GM12878 (cell line): ENCODE measurements around the gene STRADB. TPM values are rescaled to one million over a fixed set of nuclear protein-coding genes. Genes with fewer than 3 reads are reported as not detected.

Experiments used
- ATAC-seq: fragments of 200-7000 bp; cut with Tn5 transposase; 3 replicates; pipeline ENCODE4 v1.9.1; 2020; ENCODE audit warnings: mild to moderate bottlenecking, moderate library complexity
- BruUV-seq: library from RNA; stranded (reverse); fragments of 400-500 nt; replicated peaks from 2 replicates; lab custom pipeline; 2021; lab: Mats Ljungman, UMichigan
- CTCF ChIA-PET: fragments of 300-600 bp; sonication (Branson Sonifier 250); formaldehyde crosslinking; extraction: SDS; loops from one replicate; lab custom pipeline; 2021; ENCODE audit warnings: inconsistent platforms; lab: Yijun Ruan, JAX
- POLR2A ChIA-PET: fragments of 350-600 bp; formaldehyde crosslinking; extraction: SDS; loops from one replicate; lab custom pipeline; 2021; ENCODE audit warnings: inconsistent platforms; lab: Charles Lee
- RAD21 ChIA-PET: fragments of 300-600 bp; sonication (Branson Sonifier 250); formaldehyde crosslinking; loops from one replicate; lab custom pipeline; 2023; ENCODE audit warnings: antibody characterized with exemption; ENCODE audit not compliant: unreplicated experiment; lab: Charles Lee
- SMC1A ChIA-PET: fragments of 300-600 bp; sonication (Branson Sonifier 250); formaldehyde crosslinking; loops from one replicate; lab custom pipeline; 2023; ENCODE audit not compliant: unreplicated experiment, uncharacterized antibody; lab: Charles Lee
- DNase-seq: peaks from one replicate; pipeline ENCODE4 v3.0.0-alpha.2; 2011; ENCODE audit warnings: low read depth, low spot score
- FAIRE-seq: peaks from 3 replicates; lab custom pipeline; 2011; peaks lifted over from hg19 to GRCh38; lab: Jason Lieb, UNC
- H2AFZ ChIP-seq: 2 replicates; pipeline ENCODE4 v1.6.0; 2011; ENCODE audit warnings: low read depth, low read length, control low read depth; ENCODE audit not compliant: control insufficient read depth
- H3K27ac ChIP-seq: 2 replicates; pipeline ENCODE4 v1.5.1; 2011; ENCODE audit warnings: control low read depth; ENCODE audit not compliant: control insufficient read depth, insufficient read depth
- H3K27me3 ChIP-seq, 2 experiments: replicated peaks in 1 of 2; 2 replicates each; pipeline versions ENCODE4 v1.6.0 to v1.6.1; 2011; ENCODE audit warnings: low read length in 1 of 2; ENCODE audit not compliant: control insufficient read depth in 2 of 2, insufficient read depth in 2 of 2
- H3K36me3 ChIP-seq, 2 experiments: 2 replicates each; pipeline ENCODE4 v1.5.1; 2011; ENCODE audit warnings: low read length in 1 of 2; ENCODE audit not compliant: control insufficient read depth in 2 of 2, insufficient read depth in 2 of 2
- H3K4me1 ChIP-seq: 2 replicates; pipeline ENCODE4 v1.6.1; 2011; ENCODE audit warnings: mild to moderate bottlenecking, low read length, moderate library complexity, mixed read lengths; ENCODE audit not compliant: control insufficient read depth, insufficient read depth
- H3K4me2 ChIP-seq: 2 replicates; pipeline ENCODE4 v1.6.0; 2011; ENCODE audit warnings: control low read depth; ENCODE audit not compliant: control insufficient read depth, insufficient read depth
- H3K4me3 ChIP-seq: fragments of 200-600 bp; sonication (generic); 2 replicates; pipeline ENCODE4 v1.5.1; 2016
- H3K79me2 ChIP-seq: 2 replicates; pipeline ENCODE4 v1.6.0; 2011; ENCODE audit warnings: low read length; ENCODE audit not compliant: control insufficient read depth, insufficient read depth
- H3K9ac ChIP-seq: 2 replicates; pipeline ENCODE4 v1.8.0; 2011; ENCODE audit warnings: low read length, control low read depth, mixed read lengths; ENCODE audit not compliant: control insufficient read depth, insufficient read depth
- H3K9me3 ChIP-seq: replicated peaks from 3 replicates; pipeline ENCODE4 v1.5.1; 2011; ENCODE audit warnings: mild to moderate bottlenecking, low read length; ENCODE audit not compliant: control insufficient read depth, insufficient read depth
- H4K20me1 ChIP-seq: 2 replicates; pipeline ENCODE4 v1.6.0; 2011; ENCODE audit not compliant: control insufficient read depth, insufficient read depth
- GABPA ChIP-seq: IDR thresholded peaks from 2 replicates; pipeline ENCODE4 v1.6.1; 2014; ENCODE audit warnings: antibody characterized with exemption, low read depth, mild to moderate bottlenecking, inconsistent platforms
- RAD51 ChIP-seq: fragments of 450-650 bp; IDR thresholded peaks from 2 replicates; pipeline ENCODE4 v1.6.1; 2016; ENCODE audit warnings: moderate library complexity, mild to moderate bottlenecking, inconsistent platforms
- WRNIP1 ChIP-seq: IDR thresholded peaks from 2 replicates; pipeline ENCODE4 v1.6.1; 2011; ENCODE audit warnings: low read depth, low read length, improper control_type of control experiment, borderline replicate concordance
- WGBS: methylation state at CpG from one replicate; pipeline ENCODE4 v1.1.6; 2016; ENCODE audit warnings: low lambda C conversion rate; ENCODE audit not compliant: insufficient replicate concordance, insufficient coverage; ENCODE audit errors: missing lambda C conversion rate; 5-methylcytosine and 5-hydroxymethylcytosine counted together
- in situ Hi-C: fragments of 300-500 bp; cut with MboI; formaldehyde crosslinking; loops from 9 replicates; pipeline ENCODE4 v1.14.3; 2018; ENCODE audit warnings: mixed read lengths
- intact Hi-C: fragments of 100-400 bp; cut with micrococcal nuclease; formaldehyde crosslinking; loops from one replicate; pipeline ENCODE4 v1.14.2; 2022; ENCODE audit not compliant: unreplicated experiment
- polyA plus RNA-seq, 11 experiments: library from polyadenylated mRNA; depleted of rRNA in 4 of 11; unstranded in 6 of 11; stranded (reverse) in 5 of 11; fragments of >200 nt; fragmentation: Nextera tagmentation in 4 of 11; fragmentation: Illumina TruSeq in 1 of 11; extraction: Ambion mirVana in 4 of 11; extraction: Trizol in 1 of 11; gene quantifications; 1 replicate in 1 of 11; 2 replicates in 10 of 11; pipeline versions ENCODE4 v1.2.1 to v1.2.3, GENCODE V29; 2011 to 2016; ENCODE audit warnings: inconsistent platforms in 2 of 11, missing spikeins in 2 of 11, low read depth in 1 of 11
- total RNA-seq, 4 experiments: library from RNA; depleted of rRNA in 3 of 4; stranded (reverse); fragments of >200 nt in 3 of 4; fragmentation: Illumina TruSeq in 1 of 4; extraction: Trizol in 1 of 4; gene quantifications; 2 replicates each; pipeline versions ENCODE4 v1.2.1 to v1.2.3, GENCODE V29; 2013 to 2021

The STRADB gene
- total and polyA plus RNA-seq, 10 of the 15 experiments (the other 5 are each of a cell fraction or from before 2014, with no cell fraction given): 7.6 to 58.3 (median 32.2) TPM

DNA sequence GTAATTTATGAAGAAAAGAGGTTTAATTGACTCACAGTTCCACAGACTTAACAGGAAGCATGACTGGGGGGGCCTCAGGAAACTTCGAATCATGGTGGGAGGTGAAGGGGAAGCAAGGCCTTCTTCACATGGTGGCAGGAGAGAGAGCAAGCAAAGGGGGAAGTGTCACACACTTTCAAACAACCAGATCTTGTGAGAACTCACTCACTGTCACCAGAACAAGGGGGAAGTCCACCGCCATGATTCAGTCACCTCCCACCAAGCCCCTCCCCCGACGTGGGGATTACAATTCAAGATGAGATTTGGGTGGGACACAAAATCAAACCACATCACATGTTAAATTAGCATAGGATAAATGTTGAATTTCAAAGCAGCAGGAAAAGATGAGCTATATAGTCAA is 56.2 kb downstream of the STRADB start:
- DNase-seq: no peak
- in situ Hi-C loops: no loop called here

DNA sequence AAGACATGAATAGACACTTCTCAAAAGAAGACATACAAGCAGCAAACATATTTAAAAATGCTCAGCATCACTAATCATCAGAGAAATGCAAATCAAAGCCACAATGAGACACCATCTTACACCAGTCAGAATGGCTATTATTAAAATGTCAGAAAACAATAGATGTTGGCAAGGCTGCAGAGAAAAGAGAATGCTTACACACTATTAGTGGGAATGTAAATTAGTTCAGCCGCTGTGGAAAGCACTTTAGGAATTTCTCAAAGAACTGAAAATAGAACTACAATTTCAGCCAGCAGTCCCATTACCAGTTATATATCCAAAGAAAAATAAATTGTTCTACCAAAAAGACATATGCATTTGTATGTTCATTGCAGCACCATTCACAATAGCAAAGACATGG is 61.7 kb downstream of the STRADB start:
- no peak overlapping the region for H3K4me3 ChIP-seq
- no peak overlapping the region for H3K4me2 ChIP-seq
- WGBS: 37% methylated on average over 1 of the region's 1 CpG
- intact Hi-C loops (no loop called here), in situ Hi-C loops (no loop called here)
- no peak overlapping the region for H3K27ac ChIP-seq
- SMC1A ChIA-PET: no interaction called here
- CTCF ChIA-PET: no interaction called here
- H3K79me2 ChIP-seq: no peaks in the 10 kb centered on the region
- no peaks in the 10 kb centered on the region for H3K27me3 ChIP-seq
- DNase-seq (no peak), FAIRE-seq (no peak), ATAC-seq (no peak)
- POLR2A ChIA-PET: no interaction called here
- H4K20me1 ChIP-seq: no peaks in the 10 kb centered on the region
- no peaks in the 10 kb centered on the region; the same call in 2 of the 3 replicates for H3K9me3 ChIP-seq
- RAD21 ChIA-PET: no interaction called here
- BruUV-seq: no TSS peak
- no peaks in the 10 kb centered on the region for H3K4me1 ChIP-seq
- H3K9ac ChIP-seq: no peak overlapping the region
- no peaks in the 10 kb centered on the region for H3K36me3 ChIP-seq
- no peak overlapping the region for H2AFZ ChIP-seq
- TF ChIP-seq WRNIP1: no peak
- TF ChIP-seq GABPA: no peak

More for the DNA sequence above, 56.2 kb downstream of the STRADB start:
- Histone ChIP-seq H3K9me3 (no peaks in the 10 kb centered on the region; the same call in 2 of the 3 replicates), H3K36me3 (no peaks in the 10 kb centered on the region), H3K9ac (no peak overlapping the region), H3K4me3 (no peak overlapping the region), H4K20me1 (no peaks in the 10 kb centered on the region), H3K27ac (no peak overlapping the region), H2AFZ (no peak overlapping the region), H3K79me2 (no peaks in the 10 kb centered on the region), H3K27me3 (no peaks in the 10 kb centered on the region), H3K4me2 (no peak overlapping the region), H3K4me1 (no peaks in the 10 kb centered on the region)
- ATAC-seq (no peak), FAIRE-seq (no peak)
- BruUV-seq: no TSS peak
- intact Hi-C loops: no loop called here
- SMC1A ChIA-PET: no interaction called here
- WGBS: 48% methylated on average over 4 of the region's 4 CpGs
- POLR2A ChIA-PET: no interaction called here
- CTCF ChIA-PET: interaction anchor here (0.6 kb wide), 1 partner anchor 185 kb away, joined by 3 read pairs; no protein-coding TSS in a partner anchor
- RAD21 ChIA-PET: no interaction called here
- no peak for TF ChIP-seq RAD51
